ENCODE results near the gene NKTR. TPM values are rescaled to one million over a fixed set of nuclear protein-coding genes. Genes with fewer than 3 reads are reported as not detected.

The NKTR gene
- total RNA-seq, 1 donor = 80.3 TPM

DNA sequence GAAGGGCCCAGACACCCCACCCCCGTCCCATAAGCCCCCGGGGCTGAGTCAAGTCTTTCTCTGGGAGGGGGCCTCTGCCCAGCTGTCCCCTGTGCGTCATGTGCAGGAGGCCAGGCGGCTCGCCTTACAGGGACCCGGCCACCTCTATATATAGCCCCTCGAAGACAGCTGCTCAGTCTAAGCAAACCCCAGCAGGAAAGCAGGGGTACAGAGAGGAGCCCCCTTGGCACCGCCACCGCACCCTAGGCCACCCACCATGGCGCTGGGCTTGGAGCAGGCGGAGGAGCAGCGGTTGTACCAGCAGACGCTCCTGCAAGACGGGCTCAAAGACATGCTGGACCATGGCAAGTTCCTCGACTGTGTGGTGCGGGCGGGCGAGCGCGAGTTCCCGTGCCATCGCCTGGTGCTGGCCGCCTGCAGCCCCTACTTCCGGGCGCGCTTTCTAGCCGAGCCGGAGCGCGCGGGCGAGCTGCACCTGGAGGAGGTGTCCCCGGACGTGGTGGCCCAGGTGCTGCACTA is 84.9 kb downstream of the NKTR start, which contains the start of gene KLHL40:
Gene KLHL40, plus strand, starts transcription at position 175 of the 519 bp plus-strand sequence. Its CDS starts 82 bp downstream, at position 257.
- TF ChIP-seq, protein P1, sequence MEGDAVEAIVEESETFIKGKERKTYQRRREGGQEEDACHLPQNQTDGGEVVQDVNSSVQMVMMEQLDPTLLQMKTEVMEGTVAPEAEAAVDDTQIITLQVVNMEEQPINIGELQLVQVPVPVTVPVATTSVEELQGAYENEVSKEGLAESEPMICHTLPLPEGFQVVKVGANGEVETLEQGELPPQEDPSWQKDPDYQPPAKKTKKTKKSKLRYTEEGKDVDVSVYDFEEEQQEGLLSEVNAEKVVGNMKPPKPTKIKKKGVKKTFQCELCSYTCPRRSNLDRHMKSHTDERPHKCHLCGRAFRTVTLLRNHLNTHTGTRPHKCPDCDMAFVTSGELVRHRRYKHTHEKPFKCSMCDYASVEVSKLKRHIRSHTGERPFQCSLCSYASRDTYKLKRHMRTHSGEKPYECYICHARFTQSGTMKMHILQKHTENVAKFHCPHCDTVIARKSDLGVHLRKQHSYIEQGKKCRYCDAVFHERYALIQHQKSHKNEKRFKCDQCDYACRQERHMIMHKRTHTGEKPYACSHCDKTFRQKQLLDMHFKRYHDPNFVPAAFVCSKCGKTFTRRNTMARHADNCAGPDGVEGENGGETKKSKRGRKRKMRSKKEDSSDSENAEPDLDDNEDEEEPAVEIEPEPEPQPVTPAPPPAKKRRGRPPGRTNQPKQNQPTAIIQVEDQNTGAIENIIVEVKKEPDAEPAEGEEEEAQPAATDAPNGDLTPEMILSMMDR (IDR thresholded peaks at IDR 0.05; ENCODE audit: extremely low read depth, low read depth, low read length) = no peak
- peaks cover 2% of the 10 kb centered on the region for H4K20me1 ChIP-seq (ENCODE audit: insufficient read depth, low read length)
- H3K4me2 ChIP-seq (ENCODE audit: insufficient read depth, low read length) = peak within 1 kb of the TSS; percentile 48
- H2AFZ ChIP-seq (ENCODE audit: low read length) = peak within 1 kb of the TSS; percentile 59
- H3K79me2 ChIP-seq (ENCODE audit: insufficient read depth, low read length) = no peaks in the 10 kb centered on the region
- no peak within 1 kb of the TSS for H3K27ac ChIP-seq (ENCODE audit: low read depth, low read length)
- no peaks in the 10 kb centered on the region for H3K36me3 ChIP-seq (ENCODE audit: insufficient read depth, low read length)
- peak within 1 kb of the TSS; percentile 33 for H3K4me3 ChIP-seq (ENCODE audit: insufficient read depth, low read length)
- peaks cover 26% of the 10 kb centered on the region for H3K27me3 ChIP-seq (ENCODE audit: insufficient read depth, low read length)
- peak; percentile 67 for DNase-seq (ENCODE audit: insufficient read length, low spot score, missing footprints)
- peaks cover 8% of the 10 kb centered on the region for H3K4me1 ChIP-seq (ENCODE audit: insufficient read depth, low read length)
- no peaks in the 10 kb centered on the region for H3K9me3 ChIP-seq (ENCODE audit: low read depth, low read length)

DNA sequence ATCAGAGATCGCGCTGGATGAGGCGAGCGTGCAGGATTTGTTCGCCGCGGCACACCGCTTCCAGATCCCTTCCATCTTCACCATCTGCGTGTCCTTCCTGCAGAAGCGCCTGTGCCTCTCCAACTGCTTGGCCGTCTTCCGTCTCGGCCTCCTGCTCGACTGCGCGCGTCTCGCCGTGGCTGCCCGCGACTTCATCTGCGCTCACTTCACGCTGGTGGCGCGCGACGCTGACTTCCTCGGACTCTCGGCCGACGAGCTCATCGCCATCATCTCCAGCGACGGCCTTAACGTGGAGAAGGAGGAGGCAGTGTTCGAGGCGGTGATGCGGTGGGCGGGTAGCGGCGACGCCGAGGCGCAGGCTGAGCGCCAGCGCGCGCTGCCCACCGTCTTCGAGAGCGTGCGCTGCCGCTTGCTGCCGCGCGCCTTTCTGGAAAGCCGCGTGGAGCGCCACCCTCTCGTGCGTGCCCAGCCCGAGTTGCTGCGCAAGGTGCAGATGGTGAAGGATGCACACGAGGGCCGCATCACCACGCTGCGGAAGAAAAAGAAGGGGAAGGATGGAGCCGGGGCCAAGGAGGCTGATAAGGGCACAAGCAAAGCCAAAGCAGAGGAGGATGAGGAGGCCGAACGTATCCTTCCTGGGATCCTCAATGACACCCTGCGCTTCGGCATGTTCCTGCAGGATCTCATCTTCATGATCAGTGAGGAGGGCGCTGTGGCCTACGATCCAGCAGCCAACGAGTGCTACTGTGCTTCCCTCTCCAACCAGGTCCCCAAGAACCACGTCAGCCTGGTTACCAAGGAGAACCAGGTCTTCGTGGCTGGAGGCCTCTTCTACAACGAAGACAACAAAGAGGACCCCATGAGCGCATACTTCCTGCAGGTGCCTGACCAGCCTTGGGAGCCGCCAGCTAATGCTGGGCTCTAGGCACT is 85.7 kb downstream of the NKTR start:
- Histone ChIP-seq H3K27ac (ENCODE audit: low read depth, low read length) (no peak overlapping the region), H2AFZ (ENCODE audit: low read length) (peak overlapping the region; percentile 59), H3K4me3 (ENCODE audit: insufficient read depth, low read length) (peak overlapping the region; percentile 33), H3K27me3 (ENCODE audit: insufficient read depth, low read length) (peaks cover 26% of the 10 kb centered on the region), H3K4me1 (ENCODE audit: insufficient read depth, low read length) (peaks cover 2% of the 10 kb centered on the region), H3K36me3 (ENCODE audit: insufficient read depth, low read length) (no peaks in the 10 kb centered on the region), H3K4me2 (ENCODE audit: insufficient read depth, low read length) (peak overlapping the region; percentile 48), H3K9me3 (ENCODE audit: low read depth, low read length) (no peaks in the 10 kb centered on the region), H3K79me2 (ENCODE audit: insufficient read depth, low read length) (no peaks in the 10 kb centered on the region), H4K20me1 (ENCODE audit: insufficient read depth, low read length) (no peaks in the 10 kb centered on the region)
- peak; percentile 82 for DNase-seq (ENCODE audit: insufficient read length, low spot score, missing footprints)
- TF ChIP-seq, protein P1 (IDR thresholded peaks at IDR 0.05; ENCODE audit: extremely low read depth, low read depth, low read length) = no peak

DNA sequence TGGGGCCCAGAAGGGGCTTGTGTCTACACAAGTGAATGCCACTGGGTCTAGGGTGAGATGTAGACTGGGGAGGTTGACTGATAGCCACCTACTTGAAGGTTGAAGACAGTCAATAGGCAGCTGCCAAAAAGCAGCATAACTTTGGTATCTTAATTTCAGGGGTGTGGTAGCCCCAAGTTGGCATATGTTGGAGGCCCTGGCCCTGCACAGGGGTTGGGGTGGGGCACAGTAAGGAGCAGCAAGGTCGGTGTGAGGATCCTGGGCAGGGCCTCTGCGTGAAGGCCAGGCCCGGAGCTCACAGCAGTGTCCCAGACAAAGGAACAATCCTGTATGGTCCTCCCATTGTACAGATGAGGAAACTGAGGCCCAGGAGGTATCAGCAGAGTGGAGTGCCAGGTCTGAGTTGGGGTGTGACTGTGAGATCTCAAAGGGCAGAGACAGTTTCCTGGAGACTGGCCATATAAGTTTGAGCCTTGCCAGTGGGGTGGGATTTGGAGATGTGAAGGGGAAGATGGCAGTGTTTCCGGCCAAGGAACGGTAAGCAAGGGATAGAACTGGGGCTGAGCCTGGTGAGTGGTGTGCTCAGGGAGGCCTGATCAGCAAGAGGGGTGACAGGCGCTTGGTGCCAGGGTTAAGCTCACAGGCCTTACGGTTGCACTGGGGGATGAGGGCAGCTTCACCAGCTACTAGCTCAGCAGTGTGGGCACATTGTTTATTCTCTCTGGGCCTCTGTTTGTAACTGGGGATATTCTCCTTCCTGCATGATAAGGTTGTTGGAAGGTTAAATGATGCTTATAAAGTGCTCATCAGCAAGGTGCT is 86.6 kb downstream of the NKTR start:
- peaks cover 31% of the 10 kb centered on the region for H3K27me3 ChIP-seq (ENCODE audit: insufficient read depth, low read length)
- H3K36me3 ChIP-seq (ENCODE audit: insufficient read depth, low read length) = no peaks in the 10 kb centered on the region
- H3K4me2 ChIP-seq (ENCODE audit: insufficient read depth, low read length) = no peak overlapping the region
- H3K9me3 ChIP-seq (ENCODE audit: low read depth, low read length) = no peaks in the 10 kb centered on the region
- peak; percentile 81 for DNase-seq (ENCODE audit: insufficient read length, low spot score, missing footprints)
- no peak overlapping the region for H3K4me3 ChIP-seq (ENCODE audit: insufficient read depth, low read length)
- TF ChIP-seq, protein P1 (IDR thresholded peaks at IDR 0.05; ENCODE audit: extremely low read depth, low read depth, low read length) = no peak
- peaks cover 2% of the 10 kb centered on the region for H3K4me1 ChIP-seq (ENCODE audit: insufficient read depth, low read length)
- no peaks in the 10 kb centered on the region for H4K20me1 ChIP-seq (ENCODE audit: insufficient read depth, low read length)
- H2AFZ ChIP-seq (ENCODE audit: low read length) = no peak overlapping the region
- H3K27ac ChIP-seq (ENCODE audit: low read depth, low read length) = no peak overlapping the region
- no peaks in the 10 kb centered on the region for H3K79me2 ChIP-seq (ENCODE audit: insufficient read depth, low read length)
